Jurkat, Clone E6-1 (cell line): ENCODE data around the gene KMT2B.

Experiments used
- DNase-seq: peaks from one replicate; pipeline ENCODE4 v3.0.0-alpha.2; 2011; ENCODE audit warnings: low read depth, low spot score
- H3K4me3 ChIP-seq: 2 replicates; pipeline ENCODE4 v1.5.1; 2011; ENCODE audit warnings: mild to moderate bottlenecking, low read length, control low read depth, moderate library complexity

Gene KMT2B

DNA sequence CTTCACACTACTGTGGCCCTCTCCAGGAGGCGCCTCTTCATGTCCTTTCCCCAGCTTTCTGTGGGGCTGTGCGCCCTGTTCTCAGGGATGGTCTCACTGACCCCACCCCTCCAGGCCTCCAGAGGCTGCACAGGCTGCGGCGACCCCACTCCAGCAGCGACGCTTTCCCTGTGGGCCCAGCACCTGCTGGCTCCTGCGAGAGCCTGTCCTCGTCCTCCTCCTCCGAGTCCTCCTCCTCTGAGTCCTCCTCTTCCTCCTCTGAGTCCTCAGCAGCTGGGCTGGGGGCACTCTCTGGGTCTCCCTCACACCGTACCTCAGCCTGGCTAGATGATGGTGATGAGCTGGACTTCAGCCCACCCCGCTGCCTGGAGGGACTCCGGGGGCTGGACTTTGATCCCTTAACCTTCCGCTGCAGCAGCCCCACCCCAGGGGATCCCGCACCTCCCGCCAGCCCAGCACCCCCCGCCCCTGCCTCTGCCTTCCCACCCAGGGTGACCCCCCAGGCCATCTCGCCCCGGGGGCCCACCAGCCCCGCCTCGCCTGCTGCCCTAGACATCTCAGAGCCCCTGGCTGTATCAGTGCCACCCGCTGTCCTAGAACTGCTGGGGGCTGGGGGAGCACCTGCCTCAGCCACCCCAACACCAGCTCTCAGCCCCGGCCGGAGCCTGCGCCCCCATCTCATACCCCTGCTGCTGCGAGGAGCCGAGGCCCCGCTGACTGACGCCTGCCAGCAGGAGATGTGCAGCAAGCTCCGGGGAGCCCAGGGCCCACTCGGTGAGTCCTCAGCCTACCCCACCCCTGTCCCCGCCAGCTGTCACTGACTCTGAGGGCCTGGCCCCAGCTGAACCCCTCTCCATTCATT lies 68.7 kb downstream of the KMT2B start:
- DNase-seq: no peak

GRCh38 chr19:35787227-35787799 lies 69.5 kb downstream of the KMT2B start:
- no peak overlapping the region for H3K4me3 ChIP-seq
- DNase-seq: no peak

More for the DNA sequence above, 68.7 kb downstream of the KMT2B start:
- no peak overlapping the region for H3K4me3 ChIP-seq
